Esophagus muscularis mucosa (tissue), 4 donors: ENCODE data around the gene MACROD2.

Experiments used
- CTCF ChIP-seq, 3 experiments: fragments of 200-600 bp in 2 of 3; fragments of 450-650 bp in 1 of 3; sonication (generic) in 2 of 3; IDR thresholded peaks; one replicate each; pipeline ENCODE4 v1.5.1; 2017 to 2019; ENCODE audit warnings: antibody characterized with exemption in 3 of 3, mild to moderate bottlenecking in 2 of 3, moderate library complexity in 1 of 3
- EP300 ChIP-seq: sonication (generic); formaldehyde crosslinking; IDR thresholded peaks from one replicate; pipeline ENCODE4 v1.6.1; 2017; ENCODE audit warnings: antibody characterized with exemption
- POLR2A ChIP-seq: fragments of 450-650 bp; IDR thresholded peaks from one replicate; pipeline ENCODE4 v1.6.1; 2017; ENCODE audit warnings: antibody characterized with exemption, moderate library complexity, mild to moderate bottlenecking, low read depth
- POLR2AphosphoS5 ChIP-seq, 2 donors: sonication (generic); formaldehyde crosslinking; IDR thresholded peaks; one replicate each; pipeline ENCODE4 v1.6.1; 2017; ENCODE audit warnings: antibody characterized with exemption in 2 of 2

GRCh38 chr20:14612391-14612790 is 617.1 kb downstream of the MACROD2 start:
- no peak for TF ChIP-seq EP300
- no peak for TF ChIP-seq POLR2AphosphoS5 (IDR thresholded peaks at IDR 0.05)
- TF ChIP-seq CTCF (IDR thresholded peaks at IDR 0.05): no peak
- no peak for TF ChIP-seq POLR2A
